GM06990 (cell line): ENCODE results near the gene KRT222.
A peak's percentile ranks its signal among the peaks of the same experiment; 100 is the strongest.

Experiments
- DNase-seq: peaks from one replicate; pipeline ENCODE4 v3.0.0-alpha.2; 2011; ENCODE audit not compliant: insufficient read length; ENCODE audit errors: extremely low read depth
- H3K27me3 ChIP-seq: replicated peaks from 2 replicates; pipeline ENCODE4 v1.6.0; 2011; ENCODE audit warnings: low read length; ENCODE audit not compliant: control insufficient read depth, insufficient read depth
- H3K36me3 ChIP-seq: 2 replicates; pipeline ENCODE4 v1.5.1; 2011; ENCODE audit warnings: low read length; ENCODE audit not compliant: control insufficient read depth, insufficient read depth
- H3K4me3 ChIP-seq: replicated peaks from 2 replicates; pipeline ENCODE4 v1.5.1; 2011; ENCODE audit warnings: low read depth, mild to moderate bottlenecking, control low read depth, low read length
- CTCF ChIP-seq: IDR thresholded peaks from 2 replicates; pipeline ENCODE4 v1.5.1; 2011; ENCODE audit warnings: low read length, control low read depth, mild to moderate bottlenecking, inconsistent platforms; ENCODE audit not compliant: insufficient read depth, poor library complexity, severe bottlenecking

The KRT222 gene

GRCh38 chr17:40623419-40624210 is 41.4 kb downstream of the KRT222 start:
- peak; percentile 31 for DNase-seq
- no peaks in the 10 kb centered on the region for H3K27me3 ChIP-seq
- no peak for TF ChIP-seq CTCF
- no peak overlapping the region for H3K4me3 ChIP-seq
- H3K36me3 ChIP-seq: no peaks in the 10 kb centered on the region

GRCh38 chr17:40622509-40622928 is 42.5 kb downstream of the KRT222 start:
- no peak for DNase-seq
- TF ChIP-seq CTCF: no peak

GRCh38 chr17:40621578-40621977 is 43.4 kb downstream of the KRT222 start:
- Histone ChIP-seq H3K27me3 (no peaks in the 10 kb centered on the region), H3K4me3 (no peak overlapping the region), H3K36me3 (no peaks in the 10 kb centered on the region)
- no peak for DNase-seq
- no peak for TF ChIP-seq CTCF

More at GRCh38 chr17:40622509-40622928, 42.5 kb downstream of the KRT222 start:
- Histone ChIP-seq H3K4me3 (no peak overlapping the region), H3K36me3 (no peaks in the 10 kb centered on the region), H3K27me3 (no peaks in the 10 kb centered on the region)

- DNase-seq: no peak
- H3K36me3 ChIP-seq: no peaks in the 10 kb centered on the region
- no peak overlapping the region for H3K4me3 ChIP-seq
- H3K27me3 ChIP-seq: no peaks in the 10 kb centered on the region
- no peak for TF ChIP-seq CTCF
These were observed 44.0 kb downstream of the KRT222 start for GRCh38 chr17:40621019-40621418.

- H3K4me3 ChIP-seq: no peak overlapping the region
- TF ChIP-seq CTCF: no peak
- H3K36me3 ChIP-seq: no peaks in the 10 kb centered on the region
- no peak for DNase-seq
- H3K27me3 ChIP-seq: no peaks in the 10 kb centered on the region
These were observed 46.0 kb downstream of the KRT222 start for GRCh38 chr17:40618754-40619625.
